ENCODE results near the gene SIT1.

- no peak for TF ChIP-seq POLR2A (IDR thresholded peaks at IDR 0.05; ENCODE audit: low read length)
- no peak for TF ChIP-seq CHD2 (IDR thresholded peaks at IDR 0.05; ENCODE audit: low read length, partially characterized antibody)
- TF ChIP-seq NR3C1 (IDR thresholded peaks at IDR 0.05), result no peak
- TF ChIP-seq REST (IDR thresholded peaks at IDR 0.05), result no peak
- TF ChIP-seq E2F6 (IDR thresholded peaks at IDR 0.05; ENCODE audit: borderline replicate concordance, low read depth), result no peak
- no peak for TF ChIP-seq EP300 (IDR thresholded peaks at IDR 0.05)
Measured at GRCh38 chr9:35697486-35697885, 46.8 kb upstream of the SIT1 start.
